HG02642 (cell line): ENCODE measurements around the gene TUG1.

Experiments
- ATAC-seq: cut with Tn5 transposase; IDR thresholded peaks from one replicate; pipeline ENCODE4 v1.9.1; 2021; ENCODE audit warnings: mild to moderate bottlenecking; ENCODE audit not compliant: unreplicated experiment, poor library complexity

The TUG1 gene

GRCh38 chr22:30996462-30996861, 27.4 kb downstream of the TUG1 start:
- no peak for ATAC-seq

DNA sequence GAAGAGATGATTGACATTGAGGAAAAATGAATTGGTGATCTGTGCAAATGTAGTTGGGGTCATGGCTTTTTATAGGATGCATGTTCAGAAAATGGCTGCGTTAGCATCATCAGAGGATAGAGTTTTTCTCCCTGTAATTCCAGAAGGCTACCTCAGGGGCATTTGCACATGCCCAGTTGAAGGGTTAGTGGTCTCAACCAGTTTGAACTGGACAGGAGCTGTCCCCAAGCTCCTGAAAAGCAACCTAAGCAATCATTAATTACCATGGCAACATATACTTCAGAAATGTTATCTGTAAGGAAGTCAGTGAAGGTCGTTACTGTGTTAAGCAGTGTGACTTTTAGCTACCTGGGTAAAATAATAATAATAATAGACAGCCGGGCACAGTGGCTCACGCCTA, 29.3 kb downstream of the TUG1 start:
- ATAC-seq, result no peak

DNA sequence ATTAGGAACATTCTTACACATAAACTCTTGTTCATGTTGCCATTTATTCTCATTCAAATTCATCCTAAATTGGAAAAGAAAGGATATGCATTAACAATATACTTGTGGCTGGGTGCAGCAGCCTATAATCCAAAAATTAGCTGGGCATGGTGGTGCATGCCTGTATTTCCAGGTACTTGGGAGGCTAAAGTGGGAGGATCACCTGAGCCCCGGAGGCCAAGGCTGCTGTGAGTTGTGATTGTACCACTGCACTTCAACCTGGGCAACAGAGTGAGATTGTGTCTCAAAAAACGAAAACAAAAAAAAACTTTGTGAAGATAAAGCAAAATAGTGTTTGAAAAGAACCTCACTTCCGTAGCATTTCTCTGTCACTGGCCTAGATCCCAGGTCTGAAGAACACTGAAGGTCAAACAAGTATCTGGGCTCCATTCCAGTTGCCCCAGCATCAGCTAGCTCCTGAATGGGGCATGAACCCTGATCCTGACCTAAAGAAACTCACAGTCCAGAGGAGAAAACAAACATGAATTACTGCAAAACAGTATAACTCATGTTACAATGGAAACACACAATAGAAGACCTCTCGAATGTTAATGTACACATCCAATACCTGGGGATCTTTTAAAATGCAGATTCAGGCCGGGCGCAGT, 32.2 kb downstream of the TUG1 start:
- no peak for ATAC-seq

DNA sequence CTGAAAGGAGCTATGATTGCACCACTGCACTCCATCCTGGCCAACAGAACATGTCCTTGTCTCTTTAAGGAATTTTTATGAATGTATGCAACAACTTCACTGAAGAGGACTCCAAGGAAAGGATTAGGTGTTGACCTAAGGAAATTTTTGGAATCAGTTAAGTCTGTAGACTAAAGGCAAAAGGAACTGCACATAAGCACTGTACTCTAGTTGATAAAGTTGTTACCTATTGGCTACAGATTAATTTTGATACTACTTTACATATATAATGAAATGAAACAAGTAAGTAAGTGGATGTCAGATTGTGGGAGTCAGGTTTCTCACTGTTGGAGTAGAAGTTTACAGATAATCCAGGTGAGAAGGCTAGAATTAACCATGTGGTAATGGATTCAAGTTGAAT, 36.5 kb downstream of the TUG1 start:
- ATAC-seq, result no peak

- no peak for ATAC-seq
Observed at GRCh38 chr22:31019191-31019930, 50.3 kb downstream of the TUG1 start.

DNA sequence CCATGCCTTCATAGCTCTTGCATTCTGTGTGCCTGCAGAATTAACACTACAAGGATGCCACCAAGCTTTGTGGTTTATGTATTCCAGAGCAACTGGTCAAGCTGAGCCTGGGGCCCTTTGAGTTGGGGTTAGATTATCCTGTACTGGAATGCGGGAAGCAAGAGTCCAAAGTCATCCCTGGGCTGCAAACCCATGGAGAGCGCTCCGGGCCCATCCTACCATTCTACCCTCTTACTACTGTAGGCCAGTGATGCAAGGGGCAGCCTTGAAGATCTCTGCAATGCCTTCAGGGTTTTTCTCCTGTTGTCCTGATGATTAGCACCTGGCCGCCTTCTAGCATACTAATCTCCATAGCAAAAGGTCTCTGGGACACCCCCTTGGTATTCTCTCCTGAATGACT, 51.3 kb downstream of the TUG1 start:
- no peak for ATAC-seq

GRCh38 chr22:31022516-31022915, 53.5 kb downstream of the TUG1 start:
- ATAC-seq, result no peak
